ENCODE data around the gene GAMT. TPM values are rescaled to one million over a fixed set of nuclear protein-coding genes. Genes with fewer than 3 reads are reported as not detected.

Gene GAMT
- total and polyA plus RNA-seq, 2 of the 13 experiments (the other 11 are each of a cell fraction or from before 2014, with no cell fraction given): 115 to 124 TPM

GRCh38 chr19:1411255-1412191, 10.2 kb upstream of the GAMT start:
- CTCF ChIA-PET (ENCODE audit: low intra/inter-chr PET ratio, low total read pairs): no interaction called here
- ATAC-seq: no peak
- in situ Hi-C loops (cut with HindIII; ENCODE audit: extremely low pct_ligation_motif_present, low pct_unique_long_range_greater_than_20kb) (no loop called here), intact Hi-C loops (cut with micrococcal nuclease; ENCODE audit: unreplicated experiment) (no loop called here)
- no peak overlapping the region for H2AFZ ChIP-seq (ENCODE audit: low read length)
- H3K4me1 ChIP-seq (ENCODE audit: insufficient read depth, low read length): peaks cover 67% of the 10 kb centered on the region
- peaks cover 5 to 25% of the 10 kb centered on the region in 2 experiments; a peak in 4 of 5 replicates for H3K36me3 ChIP-seq (replicated peaks in 1 of 2; ENCODE audit: control insufficient read depth in 1 of 2, insufficient read depth in 2 of 2, low read length in 2 of 2)
- no TSS peak for BruUV-seq (replicated peaks)
- FAIRE-seq: no peak
- no peak overlapping the region for H3K4me3 ChIP-seq (replicated peaks in 1 of 3; ENCODE audit: insufficient read depth in 1 of 3, low read depth in 2 of 3, low read length in 3 of 3)
- peak overlapping the region; percentile 20; the same call in 1 of the 2 replicates for H3K4me2 ChIP-seq (ENCODE audit: low read depth, low read length)
- 91% methylated on average over 8 of the region's 29 CpGs for WGBS (ENCODE audit: low lambda C conversion rate)
- no peaks in the 10 kb centered on the region; a peak in 2 of 5 replicates for H3K27me3 ChIP-seq (ENCODE audit: control insufficient read depth in 1 of 2, insufficient read depth in 2 of 2, low read length in 2 of 2)
- no peaks in the 10 kb centered on the region for H3K9me3 ChIP-seq (ENCODE audit: low read length)
- TF ChIP-seq, protein P1, sequence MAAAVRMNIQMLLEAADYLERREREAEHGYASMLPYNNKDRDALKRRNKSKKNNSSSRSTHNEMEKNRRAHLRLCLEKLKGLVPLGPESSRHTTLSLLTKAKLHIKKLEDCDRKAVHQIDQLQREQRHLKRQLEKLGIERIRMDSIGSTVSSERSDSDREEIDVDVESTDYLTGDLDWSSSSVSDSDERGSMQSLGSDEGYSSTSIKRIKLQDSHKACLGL (CRISPR knock-in tag; IDR thresholded peaks at IDR 0.05): no peak
- TF ChIP-seq SP1 (IDR thresholded peaks at IDR 0.05): no peak
- no peak for TF ChIP-seq SP1 (CRISPR knock-in tag; IDR thresholded peaks at IDR 0.05)
- peak; percentile 67 for TF ChIP-seq AKAP8 (CRISPR knock-in tag; IDR thresholded peaks at IDR 0.05)
- TF ChIP-seq, protein P2, sequence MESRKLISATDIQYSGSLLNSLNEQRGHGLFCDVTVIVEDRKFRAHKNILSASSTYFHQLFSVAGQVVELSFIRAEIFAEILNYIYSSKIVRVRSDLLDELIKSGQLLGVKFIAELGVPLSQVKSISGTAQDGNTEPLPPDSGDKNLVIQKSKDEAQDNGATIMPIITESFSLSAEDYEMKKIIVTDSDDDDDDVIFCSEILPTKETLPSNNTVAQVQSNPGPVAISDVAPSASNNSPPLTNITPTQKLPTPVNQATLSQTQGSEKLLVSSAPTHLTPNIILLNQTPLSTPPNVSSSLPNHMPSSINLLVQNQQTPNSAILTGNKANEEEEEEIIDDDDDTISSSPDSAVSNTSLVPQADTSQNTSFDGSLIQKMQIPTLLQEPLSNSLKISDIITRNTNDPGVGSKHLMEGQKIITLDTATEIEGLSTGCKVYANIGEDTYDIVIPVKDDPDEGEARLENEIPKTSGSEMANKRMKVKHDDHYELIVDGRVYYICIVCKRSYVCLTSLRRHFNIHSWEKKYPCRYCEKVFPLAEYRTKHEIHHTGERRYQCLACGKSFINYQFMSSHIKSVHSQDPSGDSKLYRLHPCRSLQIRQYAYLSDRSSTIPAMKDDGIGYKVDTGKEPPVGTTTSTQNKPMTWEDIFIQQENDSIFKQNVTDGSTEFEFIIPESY (CRISPR knock-in tag; IDR thresholded peaks at IDR 0.05): peak; percentile 88
- no peak for TF ChIP-seq ZNF562 (CRISPR knock-in tag; IDR thresholded peaks at IDR 0.05; ENCODE audit: borderline replicate concordance)
- TF ChIP-seq RARA (CRISPR knock-in tag; IDR thresholded peaks at IDR 0.05): no peak
- no peak for TF ChIP-seq CTCF (CRISPR knock-in tag; IDR thresholded peaks at IDR 0.05)
- peak; percentile 23 for TF ChIP-seq AGO2 (optimal IDR thresholded peaks at IDR 0.05; ENCODE audit: low read depth, low read length)
- no peak for TF ChIP-seq HMG20B (CRISPR knock-in tag; conservative IDR thresholded peaks at IDR 0.05)
- TF ChIP-seq KLF12 (CRISPR knock-in tag; IDR thresholded peaks at IDR 0.05; ENCODE audit: borderline replicate concordance): no peak
- 0 out of 2 replicates have a peak, but pooled peaks have one; percentile 27 for TF ChIP-seq RBFOX2 (IDR thresholded peaks at IDR 0.05; ENCODE audit: low read depth, low read length)
- TF ChIP-seq CREB1 (IDR thresholded peaks at IDR 0.05): peak; percentile 17; the same call in 1 of the 2 replicates
- no peak for TF ChIP-seq CREB1 (CRISPR knock-in tag; IDR thresholded peaks at IDR 0.05)
- no peak for TF ChIP-seq NFYB (CRISPR knock-in tag; IDR thresholded peaks at IDR 0.05)
- no peak for TF ChIP-seq ZEB1 (IDR thresholded peaks at IDR 0.05; ENCODE audit: insufficient replicate concordance, low read depth)
- no peak for TF ChIP-seq MED1 (CRISPR knock-in tag; IDR thresholded peaks at IDR 0.05)
- TF ChIP-seq, protein P3, sequence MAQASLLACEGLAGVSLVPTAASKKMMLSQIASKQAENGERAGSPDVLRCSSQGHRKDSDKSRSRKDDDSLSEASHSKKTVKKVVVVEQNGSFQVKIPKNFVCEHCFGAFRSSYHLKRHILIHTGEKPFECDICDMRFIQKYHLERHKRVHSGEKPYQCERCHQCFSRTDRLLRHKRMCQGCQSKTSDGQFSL (CRISPR knock-in tag; IDR thresholded peaks at IDR 0.05): no peak
- POLR2A ChIA-PET: interaction anchor here (1.2 kb wide), 1 partner anchor 12 kb away, joined by 3 read pairs; no protein-coding TSS in a partner anchor
- H4K20me1 ChIP-seq (ENCODE audit: insufficient read depth, low read length): peaks cover 79% of the 10 kb centered on the region
- H3K79me2 ChIP-seq (ENCODE audit: insufficient read depth, low read length): peaks cover 81% of the 10 kb centered on the region
- 0 out of 2 replicates have a peak overlapping the region, but pooled peaks have one; percentile 34 for H3K9ac ChIP-seq (ENCODE audit: insufficient read depth, low read depth, low read length)
- peak overlapping the region; percentile 30 for H3K27ac ChIP-seq (ENCODE audit: extremely low read length, insufficient read depth, low read length)
- no peak for DNase-seq (ENCODE audit: low spot score)

All from HepG2 (cell line).